HG02610 (cell line): Measurements from ENCODE around the gene BRD3OS.

ENCODE experiments used
- ATAC-seq: cut with Tn5 transposase; IDR thresholded peaks from one replicate; pipeline ENCODE4 v1.9.1; 2021; ENCODE audit warnings: mild to moderate bottlenecking, moderate library complexity; ENCODE audit not compliant: unreplicated experiment

BRD3OS gene

DNA sequence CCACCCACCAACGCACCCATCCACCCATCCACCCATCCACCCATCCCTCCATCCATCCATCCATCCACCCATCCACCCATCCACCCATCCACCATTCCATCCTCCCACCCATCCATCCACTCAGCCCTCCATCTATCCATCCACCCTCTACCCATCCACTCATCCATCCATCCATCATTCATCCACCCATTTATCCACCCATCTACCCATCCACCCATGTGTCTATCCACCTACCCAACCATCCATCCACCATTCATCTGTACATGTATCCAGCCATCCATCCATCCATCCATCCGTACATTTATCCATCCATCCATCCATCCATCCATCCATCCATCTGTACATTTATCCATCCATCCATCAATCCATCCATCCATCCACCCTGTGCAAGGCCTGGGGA is 22.0 kb upstream of the BRD3OS start:
- no peak for ATAC-seq

DNA sequence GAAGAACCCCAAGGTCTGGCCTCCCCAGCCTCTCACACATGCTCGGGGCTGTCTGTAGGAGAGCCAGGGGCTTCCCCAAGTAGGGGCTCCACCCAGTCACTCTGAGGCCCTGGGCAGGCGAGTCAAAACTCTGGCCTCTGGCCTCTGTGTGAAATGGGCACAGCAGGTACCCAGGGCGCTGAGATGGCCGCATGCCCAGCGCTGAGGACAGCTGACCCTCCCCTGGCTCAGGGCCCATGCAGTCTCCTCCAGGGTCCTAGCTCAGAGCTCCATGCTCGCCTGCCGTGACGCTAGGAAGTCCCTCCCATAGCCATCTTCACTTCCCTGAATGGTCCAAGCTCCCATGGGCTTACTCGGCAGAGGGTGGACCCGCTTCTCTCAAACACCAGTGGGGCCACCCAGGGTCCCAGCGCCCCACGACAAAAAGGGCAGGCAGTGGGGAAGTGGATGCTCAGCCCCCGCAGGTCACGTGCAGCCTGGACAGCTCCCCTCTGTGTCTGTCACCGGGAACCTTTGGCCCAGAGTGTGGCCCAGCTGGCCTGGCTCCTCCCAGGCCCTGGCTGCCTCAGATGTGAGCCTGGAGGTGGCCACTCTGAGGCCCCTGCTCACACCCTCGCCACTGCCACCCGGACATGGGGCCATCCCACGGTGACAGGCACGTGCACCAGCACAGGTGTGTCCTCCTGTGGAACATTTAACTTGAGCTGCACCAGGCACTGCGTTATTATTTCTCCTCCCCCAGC is 21.0 kb upstream of the BRD3OS start:
- no peak for ATAC-seq

DNA sequence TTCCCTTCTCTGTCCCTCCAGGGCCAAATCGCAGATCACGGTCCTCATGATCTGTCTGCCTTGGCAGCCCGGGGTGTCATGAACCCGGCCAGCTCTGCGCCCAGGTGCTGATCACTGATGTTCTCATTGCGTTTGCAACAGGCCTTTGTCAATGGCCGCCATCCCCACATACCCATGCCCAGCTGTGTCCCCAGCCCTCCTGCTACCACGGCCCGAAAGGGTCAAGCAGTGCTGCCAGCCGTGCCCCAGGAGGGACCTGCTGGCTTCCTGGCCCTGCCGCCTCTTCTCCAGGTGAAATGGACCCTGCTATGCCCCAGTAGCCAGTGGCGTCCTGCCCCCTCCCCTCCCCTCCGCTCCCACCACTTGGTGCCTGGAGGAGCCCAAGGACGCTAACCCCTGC is 20.4 kb upstream of the BRD3OS start:
- ATAC-seq = no peak

DNA sequence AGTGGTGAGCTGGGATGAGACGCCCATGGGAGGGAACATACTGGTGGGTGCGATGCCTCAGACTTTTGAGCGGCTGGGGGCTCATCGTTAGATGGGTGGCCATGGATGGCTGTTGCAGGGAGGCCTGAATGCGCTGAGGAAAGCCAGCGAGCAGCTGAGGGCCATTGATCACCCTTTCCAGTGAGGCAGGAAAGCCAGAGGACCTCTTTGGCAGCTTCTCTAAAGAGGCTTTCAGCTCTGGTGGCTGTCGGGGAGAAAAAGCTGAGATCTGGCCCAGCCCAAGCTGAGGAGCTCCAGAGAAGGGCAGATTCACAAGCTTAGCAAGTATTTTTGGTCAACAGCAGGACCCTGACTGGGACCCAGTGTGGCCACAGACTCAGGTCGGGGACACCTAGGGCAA is 19.9 kb upstream of the BRD3OS start:
- no peak for ATAC-seq

DNA sequence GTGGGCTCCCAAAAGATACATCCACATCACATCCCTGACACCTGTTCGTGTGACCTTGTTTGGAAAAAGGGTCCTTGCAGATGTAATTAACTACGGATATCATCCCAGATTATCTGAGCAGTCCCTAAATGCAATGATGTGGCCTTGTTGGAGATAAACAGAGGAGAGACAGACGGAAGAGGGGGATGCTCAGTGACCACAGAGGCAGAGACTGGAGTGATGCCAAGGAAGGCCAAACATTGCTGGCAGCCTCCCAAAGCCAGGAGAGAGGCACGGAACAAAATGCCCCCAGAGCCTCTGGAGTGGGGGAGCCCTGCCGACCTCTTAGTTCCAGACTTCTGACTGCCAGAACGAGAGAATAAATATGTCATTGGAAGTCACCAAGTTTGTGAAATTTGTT is 18.1 kb upstream of the BRD3OS start:
- ATAC-seq = no peak

DNA sequence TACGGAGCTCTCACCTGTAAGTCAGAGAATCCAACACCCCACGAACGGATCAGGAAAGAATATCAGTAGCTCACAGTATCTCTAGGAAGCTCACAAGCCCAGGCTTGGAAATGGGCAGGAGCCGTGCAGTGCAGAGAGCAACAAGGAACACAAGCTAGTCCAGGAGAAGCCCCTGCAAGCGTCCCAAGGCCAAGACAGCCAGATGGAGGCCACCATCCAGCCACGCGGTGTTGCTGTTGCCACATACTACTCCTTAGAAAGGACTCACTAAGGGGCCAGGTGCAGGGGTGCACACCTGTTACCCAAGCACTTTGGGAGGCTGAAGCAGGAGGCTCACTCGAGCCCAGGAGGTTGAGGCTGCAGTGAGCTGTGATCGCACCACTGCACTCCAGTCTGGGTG is 17.7 kb upstream of the BRD3OS start:
- no peak for ATAC-seq

DNA sequence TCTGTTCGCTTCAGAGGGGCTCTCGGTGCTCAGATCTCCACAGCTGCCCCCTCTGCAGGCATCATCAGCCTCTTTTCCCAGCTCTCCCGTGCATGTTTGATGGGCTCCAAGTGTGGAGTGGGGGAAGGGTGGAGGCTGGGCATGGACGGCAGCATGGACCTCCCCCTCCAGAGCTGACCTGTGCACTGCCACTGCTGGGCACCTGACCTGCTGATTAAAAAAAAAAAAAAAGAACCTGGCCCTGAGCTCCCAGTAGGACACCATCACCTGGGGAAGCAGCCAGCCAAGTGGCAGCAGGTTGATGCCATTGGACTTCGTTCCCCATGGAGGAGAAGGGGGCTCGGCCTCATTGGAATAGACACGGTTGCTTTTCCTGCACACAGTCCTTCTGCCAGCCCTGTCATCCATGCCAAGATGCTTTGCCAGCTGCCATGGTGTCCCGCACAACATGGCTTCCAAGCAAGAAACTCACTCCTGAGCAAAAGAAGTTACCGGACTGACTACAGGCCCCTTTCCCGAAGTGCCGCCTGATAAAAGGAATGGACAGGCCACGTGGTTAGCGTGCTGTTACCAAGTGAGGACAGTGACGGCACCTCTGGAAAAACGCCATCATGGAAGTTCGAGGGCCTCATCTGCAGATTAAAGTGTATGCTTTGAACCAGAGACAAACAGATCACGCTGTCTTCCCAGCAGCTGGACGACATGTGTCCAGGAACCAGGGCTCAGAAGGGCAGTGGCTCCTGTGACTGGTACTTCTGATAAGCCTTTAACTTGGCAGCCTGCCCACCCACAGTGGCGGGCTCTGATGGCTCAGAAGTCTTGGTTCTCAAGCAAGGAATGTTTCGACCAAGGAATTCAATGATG is 14.7 kb upstream of the BRD3OS start:
- ATAC-seq = no peak

DNA sequence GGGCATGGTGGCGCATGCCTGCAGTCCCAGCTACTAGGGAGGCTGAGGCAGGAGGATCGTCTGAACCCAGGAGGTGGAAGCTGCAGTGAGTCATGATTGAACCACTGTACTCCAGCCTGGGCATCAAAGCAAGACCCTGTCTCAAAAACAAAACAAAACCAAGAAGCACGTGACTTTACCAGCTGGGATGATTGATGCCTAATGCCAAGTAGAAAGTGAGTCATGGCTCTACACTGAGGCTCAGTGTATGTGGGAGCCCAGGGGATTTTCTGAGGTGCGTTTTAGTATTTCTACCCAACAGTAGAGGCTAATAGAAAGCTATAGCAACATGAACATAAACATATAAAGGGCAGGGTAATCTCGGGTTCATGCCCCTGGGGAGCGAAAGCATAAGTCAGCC is 13.9 kb upstream of the BRD3OS start:
- ATAC-seq = no peak

DNA sequence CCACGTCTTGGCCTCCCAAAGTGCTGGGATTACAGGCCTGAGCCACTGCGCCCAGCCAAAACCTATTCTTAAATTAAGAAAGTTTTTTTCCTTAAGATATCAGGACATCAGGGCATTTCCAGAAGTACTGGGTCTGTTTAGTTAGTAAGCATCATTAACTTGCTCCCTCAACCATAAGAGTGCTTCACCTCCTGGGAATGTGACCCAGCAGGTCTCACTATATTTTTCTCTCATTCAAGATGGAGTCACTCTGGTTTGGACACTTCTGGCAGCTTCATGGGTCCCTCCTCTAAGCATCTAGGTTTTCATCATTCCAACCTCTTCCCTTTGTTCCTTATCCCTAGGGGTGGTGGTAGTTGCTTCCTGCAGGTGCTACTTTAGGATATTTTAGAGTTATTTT is 10.3 kb upstream of the BRD3OS start:
- no peak for ATAC-seq

DNA sequence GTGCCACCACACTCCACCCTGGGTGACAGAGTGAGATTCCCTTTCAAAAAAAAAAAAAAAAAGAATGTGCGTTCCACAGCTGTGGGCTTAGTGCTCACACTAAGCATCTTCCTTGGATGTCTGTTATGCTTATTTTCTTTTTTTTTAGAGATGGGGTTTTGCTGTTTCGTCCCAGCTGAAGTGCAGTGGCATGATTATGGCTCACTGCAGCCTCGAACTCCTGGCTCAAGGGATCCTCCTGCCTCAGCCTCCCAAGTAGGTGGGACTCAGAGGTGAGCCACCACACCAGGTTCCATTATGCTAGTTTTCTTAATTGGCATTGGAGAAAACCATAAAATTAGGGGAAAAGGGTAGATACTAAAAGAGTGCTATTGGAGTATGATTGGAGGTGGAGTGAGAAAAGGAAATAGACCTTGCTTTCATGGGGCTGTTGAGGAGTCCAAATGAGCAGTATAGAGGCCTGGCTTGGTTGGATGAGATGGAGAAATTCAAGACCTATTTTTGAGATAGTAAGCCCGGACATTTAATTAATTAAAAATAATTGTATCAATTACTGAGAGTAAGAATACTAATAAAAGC is 978 bp upstream of the BRD3OS start:
- no peak for ATAC-seq

DNA sequence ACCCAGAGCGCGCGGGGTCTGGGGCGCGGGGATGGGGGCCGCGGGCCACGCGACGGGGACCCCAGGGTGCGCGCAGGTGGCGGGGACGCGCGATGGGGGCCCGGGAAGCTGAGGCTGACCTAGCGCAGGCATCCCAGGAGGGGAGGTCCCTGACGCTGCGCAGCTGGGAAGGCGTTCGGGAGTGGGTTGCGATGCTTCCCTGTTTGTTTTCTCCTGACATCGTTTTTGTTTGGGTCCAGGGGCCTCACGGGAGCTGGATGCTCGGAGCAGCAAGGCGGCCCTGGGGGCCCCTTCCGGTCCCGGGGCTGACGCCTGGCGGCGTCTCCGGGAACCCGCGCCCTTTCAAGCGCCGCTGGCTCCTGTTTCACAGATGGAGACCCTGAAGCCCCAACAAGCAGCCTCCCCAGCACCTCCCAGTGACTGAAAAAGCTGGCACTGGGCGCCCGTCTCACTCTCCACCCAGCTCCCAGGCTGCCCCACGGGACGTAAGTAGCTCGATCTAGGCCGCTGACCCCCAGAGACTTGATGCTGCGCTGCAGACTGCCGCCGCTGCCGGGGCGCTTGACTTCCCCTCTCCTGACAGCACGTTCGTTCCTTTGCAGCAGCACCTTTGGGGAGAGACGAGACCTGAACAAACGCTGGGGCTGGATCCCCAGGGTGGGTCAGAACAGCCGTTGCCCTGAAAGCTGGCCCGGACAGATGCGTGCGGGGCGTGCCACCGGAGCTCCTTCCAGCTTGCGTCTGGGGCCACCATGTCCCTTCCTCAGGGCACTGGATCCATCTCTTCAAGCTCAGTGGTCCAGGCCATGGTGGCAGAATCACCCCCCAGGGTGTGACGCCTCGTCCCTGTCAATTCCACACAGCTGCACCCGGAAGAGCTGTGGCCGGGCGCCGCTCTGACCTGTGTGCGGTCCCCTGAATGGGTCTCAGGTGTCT is 593 bp downstream of the BRD3OS start:
- ATAC-seq = peak; percentile 10

DNA sequence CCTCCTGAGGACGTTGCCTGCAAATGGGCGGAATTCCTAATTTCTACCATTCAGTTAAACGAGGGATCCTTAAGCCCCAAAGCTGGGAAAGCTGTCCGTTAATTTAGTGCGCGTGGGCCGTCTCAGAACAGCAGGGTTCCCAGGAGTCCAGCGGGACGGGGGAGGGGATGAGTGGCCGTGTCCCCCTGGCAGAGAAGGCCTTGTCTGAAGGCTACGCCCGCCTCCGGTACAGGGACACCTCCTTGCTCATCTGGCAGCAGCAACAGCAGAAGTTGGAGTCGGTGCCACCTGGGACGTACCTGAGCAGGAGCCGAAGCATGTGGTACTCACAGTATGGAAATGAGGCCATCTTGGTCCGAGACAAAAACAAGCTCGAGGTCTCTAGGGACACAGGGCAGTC is 1.3 kb downstream of the BRD3OS start:
- ATAC-seq = no peak

DNA sequence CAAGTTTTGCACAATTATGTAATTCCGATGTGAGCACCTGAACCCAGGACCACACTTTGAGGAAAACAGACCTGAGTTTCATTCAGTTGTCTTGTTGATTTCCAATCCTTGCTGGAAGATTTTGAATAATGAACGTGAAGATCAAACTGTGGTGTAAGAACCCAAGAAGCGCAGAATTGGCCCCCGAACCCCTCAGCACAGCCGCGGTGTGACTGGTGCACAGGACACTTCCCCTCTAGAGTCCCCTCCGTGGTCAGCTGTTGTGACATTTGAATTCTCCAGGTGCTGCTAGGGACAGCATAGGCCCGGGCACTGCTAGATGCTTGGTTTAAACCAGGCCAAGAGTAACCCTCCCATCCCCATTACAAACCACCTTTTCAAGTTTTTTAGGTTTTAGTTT is 1.7 kb downstream of the BRD3OS start:
- ATAC-seq = no peak

DNA sequence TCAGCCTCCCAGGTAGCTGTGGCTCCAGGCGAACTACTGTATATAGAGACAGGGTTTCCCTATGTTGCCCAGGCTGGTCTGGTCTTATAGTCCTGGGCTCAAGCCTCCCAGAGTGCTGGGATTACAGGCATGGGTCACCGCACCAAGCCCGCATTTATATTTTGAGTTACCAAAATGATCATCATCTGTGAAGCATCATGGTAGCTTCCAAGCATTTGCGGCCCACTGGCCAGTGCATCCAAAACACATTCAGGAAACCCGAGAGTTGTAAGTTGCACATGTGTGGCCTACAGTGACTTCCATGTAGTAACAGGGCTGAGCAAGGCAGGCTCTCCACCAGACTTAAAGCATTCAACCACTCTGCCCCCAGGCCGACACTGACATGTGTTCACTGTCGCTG is 2.3 kb downstream of the BRD3OS start:
- no peak for ATAC-seq

DNA sequence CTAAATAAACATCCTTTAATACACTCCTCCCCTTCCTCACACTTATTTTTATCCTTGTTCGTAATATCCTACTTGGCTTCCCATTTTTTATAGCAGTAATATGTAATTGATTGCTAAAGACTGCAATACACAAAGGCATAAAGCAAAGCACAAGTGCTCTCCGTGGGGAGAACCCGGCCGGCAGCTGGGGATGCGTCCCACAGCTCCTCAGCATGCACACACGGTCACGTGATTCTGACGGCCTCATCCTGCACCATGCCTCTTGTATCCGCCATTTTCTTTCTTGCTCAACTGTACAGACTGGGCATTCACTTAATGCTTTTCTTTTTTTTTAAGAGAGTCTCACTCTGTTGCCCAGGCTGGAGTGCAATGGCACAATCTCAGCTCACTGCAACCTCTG is 2.8 kb downstream of the BRD3OS start:
- no peak for ATAC-seq

DNA sequence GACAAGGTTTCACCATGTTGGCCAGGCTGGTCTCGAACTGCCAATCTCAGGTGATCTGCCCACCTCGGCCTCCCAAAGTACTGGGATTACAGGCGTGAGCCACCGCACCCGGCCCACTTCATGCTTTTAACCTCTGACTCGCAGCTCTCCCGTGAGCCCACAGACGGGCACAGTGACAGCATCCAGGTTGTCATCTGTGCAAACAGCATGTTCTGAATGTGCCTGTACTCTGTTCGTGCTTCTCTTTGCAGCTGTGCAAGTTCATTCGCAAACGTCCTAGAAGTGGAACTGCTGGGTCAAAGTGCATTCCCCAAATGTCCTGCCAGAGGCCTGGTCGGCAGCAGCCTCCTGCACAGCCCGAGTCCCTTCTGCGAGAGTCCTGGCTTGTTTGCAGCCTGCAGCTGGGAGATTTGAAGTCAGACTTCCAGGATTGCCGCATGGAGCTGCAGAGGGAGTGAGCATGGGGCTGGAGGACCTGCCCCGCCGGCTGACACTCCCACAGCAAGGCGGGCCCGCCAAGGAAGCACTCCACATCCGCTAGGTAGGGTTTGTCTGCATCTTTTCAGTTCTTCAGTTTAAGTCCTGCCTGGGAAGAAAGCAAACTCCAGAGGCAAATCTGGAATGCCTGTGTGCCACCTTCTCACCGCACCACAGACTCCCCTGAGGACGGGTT is 3.4 kb downstream of the BRD3OS start:
- no peak for ATAC-seq

DNA sequence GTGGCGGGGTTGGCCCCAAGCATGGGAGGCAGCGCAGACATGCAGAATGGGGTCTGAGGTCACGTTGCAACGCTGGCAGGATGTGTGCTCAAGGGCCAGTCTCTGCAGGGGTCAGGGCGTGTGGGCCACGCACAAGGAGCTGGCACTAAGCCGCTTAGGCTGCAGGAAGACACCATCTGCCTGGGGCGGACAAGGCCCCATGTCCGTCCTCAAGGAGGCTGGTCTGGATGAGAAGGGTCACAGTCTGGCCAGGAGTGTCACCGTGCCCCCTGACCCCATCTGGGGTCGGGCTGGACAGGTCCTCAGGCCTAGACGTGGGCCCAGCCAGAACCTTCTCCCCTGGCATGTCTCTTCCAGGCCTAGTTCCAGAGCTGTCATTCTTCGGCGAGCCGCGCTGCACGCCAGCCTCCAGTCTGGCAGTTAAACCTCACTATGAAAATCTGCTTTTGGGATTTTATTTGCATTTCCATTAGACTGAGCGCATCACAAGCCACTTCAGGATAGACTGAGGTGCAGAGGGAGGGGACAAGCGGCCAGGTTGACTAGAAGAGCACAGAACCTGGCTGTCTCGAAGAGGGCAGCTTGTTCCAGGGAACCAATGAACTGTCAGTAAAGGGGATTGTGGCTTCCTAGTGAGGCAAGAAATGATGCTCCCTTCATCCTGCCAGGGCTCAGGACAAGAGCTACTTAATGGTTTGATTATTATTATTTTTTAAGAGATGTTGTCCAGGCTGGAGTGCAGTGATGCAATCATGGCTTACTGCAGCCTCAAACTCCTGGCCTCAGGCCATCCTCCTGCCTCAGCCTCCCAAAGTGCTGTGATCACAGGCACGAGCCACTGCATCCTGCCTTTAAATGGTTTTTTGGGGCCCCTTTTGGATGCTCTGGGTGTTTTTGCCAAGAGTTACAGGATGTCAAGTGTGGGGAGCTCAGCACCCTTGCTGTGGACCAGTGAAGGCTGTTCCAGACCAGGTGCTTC is 4.3 kb downstream of the BRD3OS start:
- no peak for ATAC-seq

DNA sequence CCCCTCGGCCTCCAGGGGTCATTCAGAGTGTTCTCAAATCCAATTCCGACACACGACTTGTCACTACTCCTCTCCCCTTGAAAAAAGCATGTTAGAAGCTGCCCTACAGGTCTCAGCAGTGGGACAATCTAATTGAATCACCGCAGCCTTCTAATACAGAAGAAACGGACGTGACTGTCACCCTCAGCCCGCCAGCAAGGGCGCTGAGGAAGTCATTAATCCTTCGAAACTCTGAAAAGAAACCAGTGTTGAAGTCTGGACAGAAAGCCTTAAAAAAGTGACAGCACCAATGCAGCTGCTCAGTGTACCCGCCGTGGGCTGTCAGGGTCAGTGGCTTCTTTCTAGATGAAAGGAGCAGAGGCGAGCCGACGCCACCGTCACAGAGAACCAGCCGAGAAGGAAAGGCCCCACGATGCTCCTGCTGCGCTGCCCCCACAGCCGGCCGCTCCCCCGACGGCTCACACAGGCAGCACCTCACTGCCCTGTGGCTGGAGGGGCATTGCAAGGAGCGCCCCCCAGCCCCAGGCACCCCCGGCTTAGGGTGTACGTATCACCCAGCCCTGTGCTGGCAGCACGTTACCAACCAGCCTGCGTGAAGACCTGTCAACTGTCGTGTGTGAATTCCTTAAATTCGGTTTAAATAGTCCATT is 5.7 kb downstream of the BRD3OS start:
- ATAC-seq = no peak

DNA sequence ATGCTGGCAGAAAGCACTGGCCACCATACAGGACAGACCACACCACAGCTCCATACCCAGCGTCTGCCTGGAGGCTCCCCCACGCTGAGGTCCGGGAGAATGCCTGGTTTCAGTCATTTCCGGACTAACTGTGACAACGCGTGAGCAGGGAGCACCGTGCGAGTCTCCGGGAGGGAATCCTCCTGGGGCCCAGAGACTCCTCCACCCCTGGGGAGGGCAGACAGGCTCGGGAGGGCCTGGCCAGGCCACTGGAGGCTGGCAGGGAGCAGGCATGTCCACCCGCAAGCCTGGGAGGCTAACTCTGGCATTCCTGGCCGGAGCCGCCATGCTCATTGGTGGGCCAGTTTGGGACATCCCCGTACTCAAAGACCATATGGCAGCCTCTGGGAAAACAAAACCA is 6.5 kb downstream of the BRD3OS start:
- no peak for ATAC-seq
